ENCODE measurements around the gene ALG12. TPM values are rescaled to one million over a fixed set of nuclear protein-coding genes. Genes with fewer than 3 reads are reported as not detected.

Gene ALG12
- total RNA-seq, 2 donors from 2014 or later: 17.4 to 30.1 TPM

DNA sequence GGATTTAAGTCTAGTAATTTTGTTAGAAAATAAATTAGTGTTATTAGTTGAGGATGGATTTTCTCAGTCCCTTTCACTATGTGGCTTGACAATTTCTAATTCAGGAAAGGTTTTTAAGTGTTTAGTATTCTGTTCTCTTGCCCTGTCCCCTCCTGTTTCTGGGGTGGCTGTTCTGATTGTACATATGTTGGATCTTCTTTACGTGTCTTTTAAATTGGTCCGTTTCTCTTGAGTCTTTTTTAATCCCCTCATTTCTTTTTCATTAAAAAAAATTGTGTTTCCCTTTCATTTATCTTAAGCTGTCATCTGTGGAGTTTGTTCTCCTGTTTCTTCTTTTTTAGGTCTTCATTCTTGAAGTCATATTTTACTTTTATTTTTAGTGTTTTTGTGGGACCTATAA is 52.1 kb downstream of the ALG12 start:
- peaks cover 10% of the 10 kb centered on the region for H3K9me3 ChIP-seq
- H3K4me3 ChIP-seq: no peak overlapping the region
- no peaks in the 10 kb centered on the region for H3K27me3 ChIP-seq (replicated peaks; ENCODE audit: insufficient read depth)
- H3K4me1 ChIP-seq (ENCODE audit: control insufficient read depth in 1 of 2, low read depth in 2 of 2): no peaks in the 10 kb centered on the region
- ATAC-seq (ENCODE audit: insufficient number of reproducible peaks, low FRiP score, low read depth) (no peak), DNase-seq (ENCODE audit: low spot score) (no peak)
- H3K27ac ChIP-seq: no peak overlapping the region
- TF ChIP-seq, protein P1, sequence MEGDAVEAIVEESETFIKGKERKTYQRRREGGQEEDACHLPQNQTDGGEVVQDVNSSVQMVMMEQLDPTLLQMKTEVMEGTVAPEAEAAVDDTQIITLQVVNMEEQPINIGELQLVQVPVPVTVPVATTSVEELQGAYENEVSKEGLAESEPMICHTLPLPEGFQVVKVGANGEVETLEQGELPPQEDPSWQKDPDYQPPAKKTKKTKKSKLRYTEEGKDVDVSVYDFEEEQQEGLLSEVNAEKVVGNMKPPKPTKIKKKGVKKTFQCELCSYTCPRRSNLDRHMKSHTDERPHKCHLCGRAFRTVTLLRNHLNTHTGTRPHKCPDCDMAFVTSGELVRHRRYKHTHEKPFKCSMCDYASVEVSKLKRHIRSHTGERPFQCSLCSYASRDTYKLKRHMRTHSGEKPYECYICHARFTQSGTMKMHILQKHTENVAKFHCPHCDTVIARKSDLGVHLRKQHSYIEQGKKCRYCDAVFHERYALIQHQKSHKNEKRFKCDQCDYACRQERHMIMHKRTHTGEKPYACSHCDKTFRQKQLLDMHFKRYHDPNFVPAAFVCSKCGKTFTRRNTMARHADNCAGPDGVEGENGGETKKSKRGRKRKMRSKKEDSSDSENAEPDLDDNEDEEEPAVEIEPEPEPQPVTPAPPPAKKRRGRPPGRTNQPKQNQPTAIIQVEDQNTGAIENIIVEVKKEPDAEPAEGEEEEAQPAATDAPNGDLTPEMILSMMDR (IDR thresholded peaks at IDR 0.05): no peak
- H3K36me3 ChIP-seq: no peaks in the 10 kb centered on the region

DNA sequence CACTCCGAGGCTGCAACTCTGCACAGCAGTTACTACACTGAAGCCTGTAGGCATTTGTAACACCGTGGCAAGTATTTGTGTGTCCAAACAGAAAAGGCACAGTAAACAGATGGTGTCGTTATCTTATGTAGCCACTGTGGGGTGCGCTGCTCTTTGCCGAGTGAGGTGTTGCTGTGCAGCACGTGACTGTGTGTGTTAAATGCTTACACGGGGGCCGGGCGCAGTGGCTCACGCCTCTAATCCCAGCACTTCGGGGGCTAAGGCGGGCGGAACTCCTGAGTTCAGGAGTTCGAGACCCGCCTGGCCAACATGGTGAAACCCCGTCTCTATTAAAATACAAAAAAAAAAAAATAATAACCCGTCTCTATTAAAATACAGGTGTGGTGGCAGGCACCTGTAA is 53.1 kb downstream of the ALG12 start:
- no peak for ATAC-seq (ENCODE audit: insufficient number of reproducible peaks, low FRiP score, low read depth)
- Histone ChIP-seq H3K4me3 (no peak overlapping the region), H3K4me1 (ENCODE audit: control insufficient read depth in 1 of 2, low read depth in 2 of 2) (no peaks in the 10 kb centered on the region), H3K27ac (no peak overlapping the region), H3K36me3 (no peaks in the 10 kb centered on the region), H3K27me3 (replicated peaks; ENCODE audit: insufficient read depth) (no peaks in the 10 kb centered on the region), H3K9me3 (peaks cover 10% of the 10 kb centered on the region)
- no peak for DNase-seq (ENCODE audit: low spot score)
- TF ChIP-seq, protein P1 (IDR thresholded peaks at IDR 0.05): no peak

GRCh38 chr22:49863931-49864330 is 54.3 kb downstream of the ALG12 start:
- H3K9me3 ChIP-seq: peaks cover 10% of the 10 kb centered on the region
- DNase-seq (ENCODE audit: low spot score) (no peak), ATAC-seq (ENCODE audit: insufficient number of reproducible peaks, low FRiP score, low read depth) (no peak)
- TF ChIP-seq, protein P1 (IDR thresholded peaks at IDR 0.05): no peak
- H3K4me3 ChIP-seq: no peak overlapping the region
- no peak overlapping the region for H3K27ac ChIP-seq
- H3K27me3 ChIP-seq (replicated peaks; ENCODE audit: insufficient read depth): no peaks in the 10 kb centered on the region
- H3K36me3 ChIP-seq: no peaks in the 10 kb centered on the region
- H3K4me1 ChIP-seq (ENCODE audit: control insufficient read depth in 1 of 2, low read depth in 2 of 2): no peaks in the 10 kb centered on the region

GRCh38 chr22:49862496-49862776 is 55.8 kb downstream of the ALG12 start:
- ATAC-seq (ENCODE audit: insufficient number of reproducible peaks, low FRiP score, low read depth) (no peak), DNase-seq (ENCODE audit: low spot score) (no peak)
- Histone ChIP-seq H3K27ac (no peak overlapping the region), H3K4me3 (no peak overlapping the region), H3K36me3 (no peaks in the 10 kb centered on the region), H3K9me3 (peaks cover 10% of the 10 kb centered on the region), H3K4me1 (ENCODE audit: control insufficient read depth in 1 of 2, low read depth in 2 of 2) (no peaks in the 10 kb centered on the region), H3K27me3 (replicated peaks; ENCODE audit: insufficient read depth) (no peaks in the 10 kb centered on the region)
- TF ChIP-seq, protein P1 (IDR thresholded peaks at IDR 0.05): no peak

DNA sequence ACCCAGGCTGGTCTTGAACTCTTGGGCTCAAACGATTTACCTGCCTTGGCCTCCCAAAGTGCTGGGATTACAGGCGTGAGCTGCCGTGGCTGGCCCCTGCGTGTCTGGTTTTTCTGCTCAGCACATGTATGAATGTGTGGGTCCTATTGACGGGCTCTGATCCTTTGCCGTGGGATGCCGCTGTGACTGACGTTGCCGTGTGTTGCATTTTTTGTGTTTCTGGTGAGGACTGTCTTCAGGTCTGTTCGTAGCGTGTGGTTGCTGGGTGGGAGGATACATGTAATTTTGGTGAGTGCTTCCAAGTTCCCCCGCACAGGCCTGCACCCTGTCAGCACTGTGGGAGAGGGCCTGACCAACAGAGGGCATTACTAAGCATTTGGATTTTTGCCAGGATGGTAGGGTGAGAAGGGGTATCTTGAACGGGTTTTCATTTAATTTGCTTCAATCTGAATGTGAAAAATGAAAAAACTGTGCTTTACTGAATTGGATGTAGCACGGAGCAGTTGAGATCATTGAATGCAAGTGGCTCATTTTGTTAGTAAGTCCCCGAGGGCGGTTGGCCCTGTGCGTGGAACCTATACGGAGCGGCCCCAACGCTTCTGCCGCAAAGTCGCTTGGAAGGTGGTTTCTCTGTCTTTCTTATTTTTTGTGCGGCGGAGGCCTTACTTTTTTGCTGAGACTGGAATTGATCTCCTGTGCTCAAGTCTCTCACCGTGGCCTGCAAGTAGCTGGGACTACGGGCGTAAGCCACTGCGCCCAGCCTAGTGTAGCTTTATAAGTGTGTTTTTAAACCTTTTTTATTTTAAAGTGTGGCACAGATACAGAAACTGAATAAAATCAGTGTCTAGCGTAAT is 56.4 kb downstream of the ALG12 start:
- Histone ChIP-seq H3K36me3 (no peaks in the 10 kb centered on the region), H3K27ac (no peak overlapping the region), H3K9me3 (peaks cover 10% of the 10 kb centered on the region), H3K27me3 (replicated peaks; ENCODE audit: insufficient read depth) (no peaks in the 10 kb centered on the region), H3K4me1 (ENCODE audit: control insufficient read depth in 1 of 2, low read depth in 2 of 2) (no peaks in the 10 kb centered on the region), H3K4me3 (no peak overlapping the region)
- ATAC-seq (ENCODE audit: insufficient number of reproducible peaks, low FRiP score, low read depth) (no peak), DNase-seq (ENCODE audit: low spot score) (no peak)
- TF ChIP-seq, protein P1 (IDR thresholded peaks at IDR 0.05): no peak
